Mucosa of descending colon (tissue), 3 donors: Measurements from ENCODE around the gene KIAA0232. TPM values are rescaled to one million over a fixed set of nuclear protein-coding genes. Genes with fewer than 3 reads are reported as not detected.
A peak's percentile ranks its signal among the peaks of the same experiment; 100 is the strongest.

Experiments used
- ATAC-seq: fragments of 200-7000 bp; cut with Tn5 transposase; one replicate; pipeline ENCODE4 v1.9.1; 2020; ENCODE audit warnings: mild to moderate bottlenecking, moderate library complexity
- DNase-seq, 3 donors: peaks; one replicate each; pipeline ENCODE4 v3.0.0-alpha.2; 2020
- H3K36me3 ChIP-seq: fragments of 200-600 bp; one replicate; pipeline ENCODE4 v1.8.0; 2021; ENCODE audit warnings: low read depth, mild to moderate bottlenecking
- H3K4me1 ChIP-seq: fragments of 200-600 bp; one replicate; pipeline ENCODE4 v1.8.0; 2021; ENCODE audit warnings: low read depth, mild to moderate bottlenecking
- H3K4me3 ChIP-seq: fragments of 200-600 bp; one replicate; pipeline ENCODE4 v1.8.0; 2021; ENCODE audit warnings: mild to moderate bottlenecking
- H3K9me3 ChIP-seq: fragments of 200-600 bp; one replicate; pipeline ENCODE4 v1.8.0; 2021; ENCODE audit warnings: mild to moderate bottlenecking
- intact Hi-C, 2 donors: fragments of 100-400 bp; cut with DNase I in 1 of 2; cut with micrococcal nuclease in 1 of 2; formaldehyde crosslinking; loops; one replicate each; pipeline versions ENCODE4 v1.11.0 to v1.11.1; 2022; cut with DNase I, micrococcal nuclease
- total RNA-seq, 3 donors: library from RNA; stranded (reverse); fragmentation: NEBNext Ultra II Directional in 2 of 3; extraction: Animal tissue kit (Norgen Biotek cat#: 25700) in 2 of 3; gene quantifications; one replicate each; pipeline versions ENCODE4 v1.2.1 to v1.2.4, GENCODE V29; 2021 to 2023
- TF ChIP-seq, protein P1 (sequence below): fragments of 200-600 bp; IDR thresholded peaks from one replicate; pipeline ENCODE4 v1.8.0; 2022; ENCODE audit warnings: antibody characterized with exemption, mild to moderate bottlenecking
- donor health status: DM: no; HTN: no; CAD: no; lungs with moderate emphysema.
- donor health status: DM: no; HTN: no; CAD: no.
- donor health status: DM: no; HTN: yes; CAD: no.

KIAA0232 gene
- total RNA-seq, 3 donors from 2014 or later, result 31.5 to 47.4 (median 46.6) TPM

DNA sequence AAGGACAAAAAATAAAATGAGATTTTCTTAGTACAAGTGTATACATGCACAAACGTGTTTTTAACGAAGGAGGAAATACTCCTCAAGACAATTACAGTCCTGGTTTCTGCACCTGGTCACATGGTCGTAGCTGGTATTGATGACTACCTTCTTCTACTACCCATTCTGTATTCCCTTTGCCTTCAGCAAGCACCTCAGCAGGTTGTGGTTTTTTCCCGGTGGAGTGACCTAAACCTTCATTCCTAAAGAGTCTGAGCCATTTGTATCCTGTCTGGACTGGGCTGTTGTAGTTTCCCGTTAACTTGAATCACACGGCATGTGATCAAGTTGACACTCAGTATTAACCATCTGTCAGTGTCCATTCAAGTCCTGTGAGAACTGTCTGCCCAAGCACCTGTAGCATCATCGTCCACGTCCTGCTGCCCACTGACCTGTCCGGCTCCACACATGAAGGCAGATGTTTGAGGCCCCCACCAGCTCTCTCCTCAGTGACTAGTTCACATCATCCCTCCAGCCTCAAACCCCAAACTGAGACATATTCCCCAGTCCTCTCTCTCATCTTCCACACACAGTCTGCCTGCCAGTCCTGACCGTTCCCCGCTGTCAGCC is 96.0 kb downstream of the KIAA0232 start:
- TF ChIP-seq, protein P1, sequence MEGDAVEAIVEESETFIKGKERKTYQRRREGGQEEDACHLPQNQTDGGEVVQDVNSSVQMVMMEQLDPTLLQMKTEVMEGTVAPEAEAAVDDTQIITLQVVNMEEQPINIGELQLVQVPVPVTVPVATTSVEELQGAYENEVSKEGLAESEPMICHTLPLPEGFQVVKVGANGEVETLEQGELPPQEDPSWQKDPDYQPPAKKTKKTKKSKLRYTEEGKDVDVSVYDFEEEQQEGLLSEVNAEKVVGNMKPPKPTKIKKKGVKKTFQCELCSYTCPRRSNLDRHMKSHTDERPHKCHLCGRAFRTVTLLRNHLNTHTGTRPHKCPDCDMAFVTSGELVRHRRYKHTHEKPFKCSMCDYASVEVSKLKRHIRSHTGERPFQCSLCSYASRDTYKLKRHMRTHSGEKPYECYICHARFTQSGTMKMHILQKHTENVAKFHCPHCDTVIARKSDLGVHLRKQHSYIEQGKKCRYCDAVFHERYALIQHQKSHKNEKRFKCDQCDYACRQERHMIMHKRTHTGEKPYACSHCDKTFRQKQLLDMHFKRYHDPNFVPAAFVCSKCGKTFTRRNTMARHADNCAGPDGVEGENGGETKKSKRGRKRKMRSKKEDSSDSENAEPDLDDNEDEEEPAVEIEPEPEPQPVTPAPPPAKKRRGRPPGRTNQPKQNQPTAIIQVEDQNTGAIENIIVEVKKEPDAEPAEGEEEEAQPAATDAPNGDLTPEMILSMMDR, result no peak
- Histone ChIP-seq H3K9me3 (no peaks in the 10 kb centered on the region), H3K36me3 (peaks cover 13% of the 10 kb centered on the region), H3K4me3 (no peak overlapping the region), H3K4me1 (no peaks in the 10 kb centered on the region)
- ATAC-seq (no peak), DNase-seq (no peak)
- intact Hi-C loops, result no loop called here

DNA sequence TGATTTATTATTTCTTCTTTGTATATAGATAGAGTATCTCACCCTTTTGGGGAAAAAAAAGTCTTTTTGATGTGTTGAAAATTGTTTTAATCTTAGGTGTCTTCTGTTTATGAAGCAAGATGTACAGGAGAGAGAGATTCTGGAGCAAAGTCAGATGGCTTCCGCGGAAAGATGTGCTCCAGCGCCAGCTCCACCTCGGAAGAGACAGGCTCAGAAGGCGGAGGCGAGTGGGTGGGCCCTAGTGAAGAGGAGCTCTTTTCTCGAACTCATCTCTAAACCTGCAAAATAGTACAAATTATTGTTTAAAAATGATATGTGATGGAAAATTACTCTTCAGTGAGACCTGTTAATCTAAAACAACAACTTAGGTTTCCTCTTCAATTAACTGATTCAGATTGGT is 98.2 kb downstream of the KIAA0232 start:
- Histone ChIP-seq H3K9me3 (no peaks in the 10 kb centered on the region), H3K4me1 (no peaks in the 10 kb centered on the region), H3K4me3 (no peak overlapping the region), H3K36me3 (peaks cover 9% of the 10 kb centered on the region)
- TF ChIP-seq, protein P1, result no peak
- no peak for ATAC-seq
- intact Hi-C loops, result no loop called here
- no peak for DNase-seq

DNA sequence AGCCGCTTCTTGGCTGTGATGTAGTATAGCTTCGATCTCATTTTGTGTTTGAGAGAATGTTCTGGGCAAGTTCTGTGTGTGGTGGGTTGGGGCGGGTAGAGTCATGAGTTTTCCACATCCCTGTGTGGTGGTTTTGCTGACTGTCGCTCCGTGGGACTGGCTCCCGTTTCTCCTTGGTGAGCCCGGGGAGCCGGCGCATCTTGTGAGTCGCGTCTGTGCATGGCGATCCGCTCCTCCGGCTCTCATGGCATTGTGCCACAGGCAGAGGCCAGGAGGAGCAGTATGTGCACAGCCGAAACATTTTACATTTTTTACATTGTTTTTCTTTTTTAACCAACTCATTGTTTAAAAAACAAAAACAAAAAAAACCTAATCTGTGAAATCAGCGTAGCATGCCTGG is 99.4 kb downstream of the KIAA0232 start:
- TF ChIP-seq, protein P1, result no peak
- no peak for DNase-seq
- Histone ChIP-seq H3K4me1 (no peaks in the 10 kb centered on the region), H3K9me3 (no peaks in the 10 kb centered on the region), H3K4me3 (no peak overlapping the region), H3K36me3 (peaks cover 9% of the 10 kb centered on the region)
- intact Hi-C loops, result no loop called here
- no peak for ATAC-seq

DNA sequence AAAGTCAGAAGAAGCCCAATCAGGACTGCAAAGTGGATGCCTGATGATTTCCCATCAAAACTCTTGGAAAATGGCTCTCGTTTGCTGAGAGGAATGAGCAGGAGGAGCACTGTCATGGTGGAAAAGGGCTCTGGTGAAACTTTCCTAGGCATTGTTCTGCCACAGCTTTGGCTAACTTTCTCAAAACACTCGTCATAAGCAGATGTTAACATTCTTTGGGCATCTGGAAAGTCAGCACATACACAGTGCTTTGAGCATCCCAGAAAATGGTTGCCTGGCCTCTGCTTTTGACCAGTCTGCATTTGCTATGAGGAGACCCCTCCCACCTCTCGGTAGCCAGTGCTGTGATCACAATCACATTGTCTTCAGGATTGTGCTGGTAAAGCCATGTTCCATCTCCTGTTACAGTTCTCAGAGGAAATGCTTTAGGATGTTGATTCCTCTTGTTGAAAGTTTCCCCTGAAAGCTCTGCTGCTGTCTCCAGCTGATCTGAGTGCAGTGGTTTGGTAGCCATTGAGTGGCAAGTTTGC is 101.9 kb downstream of the KIAA0232 start:
- Histone ChIP-seq H3K4me3 (no peak overlapping the region), H3K9me3 (no peaks in the 10 kb centered on the region), H3K36me3 (peaks cover 6% of the 10 kb centered on the region), H3K4me1 (no peaks in the 10 kb centered on the region)
- no peak for ATAC-seq
- TF ChIP-seq, protein P1, result no peak
- DNase-seq, result no peak
- intact Hi-C loops, result no loop called here

DNA sequence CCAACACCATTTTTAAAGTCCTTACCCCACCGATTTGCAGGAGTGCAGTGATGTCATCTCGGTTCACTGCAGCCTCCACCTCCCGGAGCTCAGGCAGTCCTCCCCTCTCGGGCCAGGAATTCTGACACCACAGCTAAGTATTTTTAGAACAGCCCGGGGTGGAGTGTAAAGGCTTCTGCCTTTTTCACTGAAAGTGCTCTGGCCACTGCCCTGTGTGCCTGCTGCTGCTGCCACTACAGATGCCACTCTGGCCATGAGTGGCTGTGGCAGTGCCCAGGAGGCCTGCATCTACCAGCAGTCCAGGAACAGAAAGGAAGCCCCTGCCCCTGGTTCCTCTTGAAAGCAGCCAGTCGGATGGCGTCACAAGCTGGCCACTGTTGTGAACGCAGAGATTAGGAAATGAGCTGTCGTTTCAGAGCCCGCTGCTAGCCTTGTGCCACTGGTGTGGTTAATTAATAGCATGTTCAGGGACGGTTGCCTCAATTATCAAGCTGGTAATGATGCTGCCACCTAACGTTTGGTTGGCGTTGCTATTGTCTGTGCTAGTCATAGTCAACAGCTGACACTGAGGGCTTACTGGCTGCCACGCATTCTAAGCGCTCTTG is 103.5 kb downstream of the KIAA0232 start:
- Histone ChIP-seq H3K36me3 (peaks cover 6% of the 10 kb centered on the region), H3K4me3 (no peak overlapping the region), H3K9me3 (no peaks in the 10 kb centered on the region), H3K4me1 (no peaks in the 10 kb centered on the region)
- intact Hi-C loops, result no loop called here
- ATAC-seq, result peak; percentile 68
- TF ChIP-seq, protein P1, result no peak
- DNase-seq, result peak in 1 of 3 donors; percentile 36
